OCI-LY7 (cell line): ENCODE data around the gene INA.

ENCODE experiments used
- EZH2phosphoT487 ChIP-seq: fragments of 200-600 bp; sonication (generic); IDR thresholded peaks from 2 replicates; pipeline ENCODE4 v1.6.1; 2018; ENCODE audit warnings: low read depth, borderline replicate concordance, mild to moderate bottlenecking, mixed run types, antibody characterized with exemption, low read length, moderate library complexity, mixed read lengths
- TF ChIP-seq, protein P1 (sequence below): fragments of 200-600 bp; sonication (generic); conservative IDR thresholded peaks from 2 replicates; pipeline ENCODE4 v1.5.1; 2014; ENCODE audit warnings: mild to moderate bottlenecking, antibody characterized with exemption, low read length, moderate library complexity, mixed read lengths

DNA sequence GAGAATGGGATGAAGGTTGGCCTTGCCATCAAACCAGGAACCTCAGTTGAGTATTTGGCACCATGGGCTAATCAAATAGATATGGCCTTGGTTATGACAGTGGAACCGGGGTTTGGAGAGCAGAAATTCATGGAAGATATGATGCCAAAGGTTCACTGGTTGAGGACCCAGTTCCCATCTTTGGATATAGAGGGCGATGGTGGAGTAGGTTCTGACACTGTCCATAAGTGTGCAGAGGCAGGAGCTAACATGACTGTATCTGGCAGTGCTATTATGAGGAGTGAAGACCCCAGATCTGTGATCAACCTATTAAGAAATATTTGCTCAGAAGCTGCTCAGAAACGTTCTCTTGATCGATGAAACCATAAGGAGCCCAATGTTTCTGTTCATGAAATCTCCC is 30.6 kb upstream of the INA start:
- TF ChIP-seq, protein P1, sequence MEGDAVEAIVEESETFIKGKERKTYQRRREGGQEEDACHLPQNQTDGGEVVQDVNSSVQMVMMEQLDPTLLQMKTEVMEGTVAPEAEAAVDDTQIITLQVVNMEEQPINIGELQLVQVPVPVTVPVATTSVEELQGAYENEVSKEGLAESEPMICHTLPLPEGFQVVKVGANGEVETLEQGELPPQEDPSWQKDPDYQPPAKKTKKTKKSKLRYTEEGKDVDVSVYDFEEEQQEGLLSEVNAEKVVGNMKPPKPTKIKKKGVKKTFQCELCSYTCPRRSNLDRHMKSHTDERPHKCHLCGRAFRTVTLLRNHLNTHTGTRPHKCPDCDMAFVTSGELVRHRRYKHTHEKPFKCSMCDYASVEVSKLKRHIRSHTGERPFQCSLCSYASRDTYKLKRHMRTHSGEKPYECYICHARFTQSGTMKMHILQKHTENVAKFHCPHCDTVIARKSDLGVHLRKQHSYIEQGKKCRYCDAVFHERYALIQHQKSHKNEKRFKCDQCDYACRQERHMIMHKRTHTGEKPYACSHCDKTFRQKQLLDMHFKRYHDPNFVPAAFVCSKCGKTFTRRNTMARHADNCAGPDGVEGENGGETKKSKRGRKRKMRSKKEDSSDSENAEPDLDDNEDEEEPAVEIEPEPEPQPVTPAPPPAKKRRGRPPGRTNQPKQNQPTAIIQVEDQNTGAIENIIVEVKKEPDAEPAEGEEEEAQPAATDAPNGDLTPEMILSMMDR = 0 out of 2 replicates have a peak, but pooled peaks have one; percentile 8
- TF ChIP-seq EZH2phosphoT487 = no peak
